Endothelial cell (in vitro differentiated cells): Measurements from ENCODE around the gene KCNJ18. TPM values are rescaled to one million over a fixed set of nuclear protein-coding genes. Genes with fewer than 3 reads are reported as not detected.
"Not testable (repeated sequence)": the region's sequence is repeated elsewhere in the genome, so short reads cannot be mapped to it uniquely, and the experiment has no call there.

Source experiments
- DNase-seq: peaks from one replicate; pipeline ENCODE4 v3.0.0; 2021; ENCODE audit warnings: low spot score
- H3K27ac Mint-ChIP-seq: one replicate; pipeline ENCODE4 v1.8.0; 2021; ENCODE audit warnings: mixed read lengths, inconsistent platforms; ENCODE audit not compliant: unreplicated experiment
- H3K27me3 Mint-ChIP-seq: one replicate; pipeline ENCODE4 v1.8.0; 2021; ENCODE audit warnings: mild to moderate bottlenecking, moderate library complexity, mixed read lengths, inconsistent platforms; ENCODE audit not compliant: unreplicated experiment
- H3K36me3 Mint-ChIP-seq: one replicate; pipeline ENCODE4 v1.8.0; 2021; ENCODE audit warnings: mild to moderate bottlenecking, low read depth, mixed read lengths, inconsistent platforms; ENCODE audit not compliant: unreplicated experiment
- H3K4me1 Mint-ChIP-seq: one replicate; pipeline ENCODE4 v1.8.0; 2021; ENCODE audit warnings: mild to moderate bottlenecking, mixed read lengths, inconsistent platforms; ENCODE audit not compliant: unreplicated experiment
- H3K4me3 Mint-ChIP-seq: one replicate; pipeline ENCODE4 v1.8.0; 2021; ENCODE audit warnings: mild to moderate bottlenecking, mixed read lengths, inconsistent platforms; ENCODE audit not compliant: unreplicated experiment
- H3K9me3 Mint-ChIP-seq: one replicate; pipeline ENCODE4 v1.8.0; 2021; ENCODE audit warnings: mixed read lengths, inconsistent platforms; ENCODE audit not compliant: unreplicated experiment
- CTCF ChIP-seq: fragments of 200-600 bp; sonication (generic); IDR thresholded peaks from one replicate; pipeline ENCODE4 v1.5.0; 2021; ENCODE audit warnings: antibody characterized with exemption; ENCODE audit not compliant: unreplicated experiment
- total RNA-seq: library from RNA; stranded (reverse); fragmentation: NEBNext Ultra II Directional; extraction: Animal tissue kit (Norgen Biotek cat#: 25700); gene quantifications from one replicate; pipeline ENCODE4 v1.2.1, GENCODE V29; 2021; ENCODE audit not compliant: unreplicated experiment

The KCNJ18 gene
- total RNA-seq, 1 donor from 2014 or later = not detected

DNA sequence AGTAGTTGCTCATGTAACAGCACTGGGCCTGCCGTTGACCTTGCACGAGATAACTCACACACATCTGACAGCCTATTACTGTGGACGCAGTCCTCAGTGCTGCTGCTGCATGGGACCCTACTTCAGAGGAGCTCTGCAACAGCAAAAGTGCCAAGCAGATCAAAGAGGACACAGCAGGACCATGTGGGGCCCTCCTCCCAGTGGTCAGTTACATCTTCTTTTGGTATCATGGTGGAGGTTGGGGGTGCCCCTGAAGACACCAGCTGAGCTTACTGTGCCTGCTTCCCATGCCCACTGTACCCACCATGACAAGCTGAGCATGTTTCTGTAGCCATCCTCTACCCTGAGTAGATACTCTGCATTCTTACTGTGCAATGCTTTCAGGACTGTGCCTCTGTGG lies 41.6 kb downstream of the KCNJ18 start:
- not testable (repeated sequence) for H3K4me3 Mint-ChIP-seq, H3K4me1 Mint-ChIP-seq, H3K36me3 Mint-ChIP-seq, DNase-seq, H3K27me3 Mint-ChIP-seq, H3K27ac Mint-ChIP-seq
- peaks cover 32% of the 10 kb centered on the region for H3K9me3 Mint-ChIP-seq

DNA sequence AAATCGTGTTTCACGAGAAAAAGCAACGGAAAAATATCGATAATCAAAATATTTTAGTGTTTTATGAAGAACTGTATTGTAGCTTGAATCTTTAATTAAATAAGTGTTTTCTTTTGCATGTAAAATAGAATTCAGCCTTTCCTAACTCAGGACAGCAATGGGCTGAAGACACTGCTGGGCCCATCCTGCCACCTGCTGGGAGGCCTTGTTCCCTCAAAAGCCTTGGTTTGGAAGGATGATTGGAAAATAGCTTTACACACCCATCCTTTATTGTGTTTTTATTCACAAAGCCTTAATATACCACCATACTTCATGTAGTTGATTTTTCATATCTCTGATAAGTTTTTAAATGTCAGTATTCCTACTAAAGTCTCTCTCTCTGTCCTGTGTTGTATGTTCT lies 43.5 kb downstream of the KCNJ18 start:
- H3K4me3 Mint-ChIP-seq, H3K27me3 Mint-ChIP-seq, H3K27ac Mint-ChIP-seq, H3K36me3 Mint-ChIP-seq, DNase-seq, H3K4me1 Mint-ChIP-seq: not testable (repeated sequence)
- peaks cover 33% of the 10 kb centered on the region for H3K9me3 Mint-ChIP-seq

GRCh38 chr17:21737015-21737580 lies 44.8 kb downstream of the KCNJ18 start:
- DNase-seq, H3K4me1 Mint-ChIP-seq, H3K36me3 Mint-ChIP-seq, H3K27me3 Mint-ChIP-seq, H3K4me3 Mint-ChIP-seq, H3K27ac Mint-ChIP-seq: not testable (repeated sequence)
- peaks cover 21% of the 10 kb centered on the region for H3K9me3 Mint-ChIP-seq

GRCh38 chr17:21738241-21738640 lies 45.9 kb downstream of the KCNJ18 start:
- H3K4me1 Mint-ChIP-seq, H3K36me3 Mint-ChIP-seq, H3K27ac Mint-ChIP-seq, H3K27me3 Mint-ChIP-seq, H3K4me3 Mint-ChIP-seq, DNase-seq: not testable (repeated sequence)
- H3K9me3 Mint-ChIP-seq = peaks cover 13% of the 10 kb centered on the region

DNA sequence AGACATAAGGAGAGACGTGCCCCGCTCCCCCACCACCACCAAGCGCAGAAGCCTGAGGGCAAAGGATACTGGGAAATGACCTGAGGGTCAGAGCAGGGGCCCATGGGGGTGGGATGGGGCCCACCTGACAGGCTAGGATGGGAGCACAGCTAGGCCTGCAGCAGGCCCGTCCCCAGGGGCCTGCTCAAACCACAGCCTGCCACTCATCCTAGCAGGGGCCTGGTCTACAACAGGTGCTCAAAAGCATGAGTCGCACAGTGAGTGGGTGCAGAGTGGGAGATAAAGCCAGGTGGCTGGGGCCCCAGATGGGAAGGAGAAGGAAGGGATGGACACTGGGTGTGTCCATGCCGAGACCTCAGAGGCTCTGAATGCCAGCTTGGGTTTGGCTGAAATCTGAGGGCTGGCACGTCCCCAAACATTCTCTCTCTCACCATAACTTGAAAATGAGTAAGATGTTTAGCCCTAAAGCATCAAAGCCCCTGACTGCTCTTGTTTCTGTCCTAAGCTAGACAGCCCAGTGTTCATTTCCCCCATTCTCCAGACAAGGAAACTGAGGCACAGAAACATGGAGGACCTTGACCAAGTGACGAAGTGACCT lies 46.7 kb downstream of the KCNJ18 start:
- not testable (repeated sequence) for H3K9me3 Mint-ChIP-seq, H3K4me3 Mint-ChIP-seq, H3K36me3 Mint-ChIP-seq

DNA sequence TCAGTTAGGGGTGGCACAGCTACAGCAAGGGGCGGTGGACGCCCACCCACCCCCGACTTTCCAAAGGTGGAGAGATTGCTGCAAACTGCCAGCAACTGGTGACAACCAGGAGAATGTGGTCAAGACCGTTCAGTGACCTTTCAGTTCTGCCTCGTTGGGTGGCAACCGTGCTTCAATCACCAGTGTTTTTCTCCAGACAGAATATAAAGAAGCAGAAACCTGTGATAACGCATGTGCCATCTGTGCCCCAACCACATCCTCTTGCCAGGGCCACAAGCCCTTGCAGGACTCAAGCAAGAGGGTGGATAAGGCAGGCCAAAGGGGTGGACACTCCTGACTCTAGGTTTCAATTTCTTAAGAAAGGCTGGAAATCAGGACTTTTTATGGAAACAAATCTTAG lies 47.2 kb downstream of the KCNJ18 start:
- not testable (repeated sequence) for H3K9me3 Mint-ChIP-seq, H3K4me3 Mint-ChIP-seq, H3K27me3 Mint-ChIP-seq, H3K4me1 Mint-ChIP-seq, DNase-seq, H3K36me3 Mint-ChIP-seq
- peak overlapping the region; percentile 70 for H3K27ac Mint-ChIP-seq

More for the DNA sequence above, 46.7 kb downstream of the KCNJ18 start:
- not testable (repeated sequence) for DNase-seq, H3K27me3 Mint-ChIP-seq, H3K4me1 Mint-ChIP-seq
- H3K27ac Mint-ChIP-seq = peak overlapping the region; percentile 70

- not testable (repeated sequence) for H3K27ac Mint-ChIP-seq, H3K9me3 Mint-ChIP-seq, H3K36me3 Mint-ChIP-seq, H3K4me3 Mint-ChIP-seq, DNase-seq, H3K4me1 Mint-ChIP-seq
- peaks cover 12% of the 10 kb centered on the region for H3K27me3 Mint-ChIP-seq
These were observed 48.5 kb downstream of the KCNJ18 start for GRCh38 chr17:21740836-21741235.

DNA sequence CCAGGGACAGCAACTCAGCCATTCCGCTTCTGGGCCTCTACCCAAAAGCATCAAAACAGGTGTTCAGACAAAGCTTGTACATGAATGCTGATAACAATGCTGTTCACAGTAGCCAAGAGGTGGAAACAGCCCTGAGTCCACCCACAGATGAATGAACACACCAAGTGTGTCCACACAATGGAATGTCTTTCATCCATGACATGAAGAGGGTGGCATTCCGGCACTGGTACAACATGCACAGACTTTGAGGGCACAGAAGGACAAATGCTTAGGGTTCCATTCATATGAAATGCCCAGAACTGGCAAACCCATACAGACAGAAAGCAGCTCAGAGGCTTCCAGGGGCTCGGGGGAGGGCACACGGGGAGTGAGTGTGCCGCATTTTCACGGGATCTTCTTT lies 49.2 kb downstream of the KCNJ18 start:
- peaks cover 13% of the 10 kb centered on the region for H3K27me3 Mint-ChIP-seq
- H3K36me3 Mint-ChIP-seq, H3K4me1 Mint-ChIP-seq, DNase-seq, H3K27ac Mint-ChIP-seq, H3K9me3 Mint-ChIP-seq, H3K4me3 Mint-ChIP-seq: not testable (repeated sequence)

- H3K27me3 Mint-ChIP-seq = peaks cover 21% of the 10 kb centered on the region
- peaks cover 7% of the 10 kb centered on the region for H3K36me3 Mint-ChIP-seq
- no peak overlapping the region for H3K27ac Mint-ChIP-seq
- no peak for DNase-seq
- no peak for TF ChIP-seq CTCF
- H3K9me3 Mint-ChIP-seq = peaks cover 13% of the 10 kb centered on the region
- no peaks in the 10 kb centered on the region for H3K4me1 Mint-ChIP-seq
- no peak overlapping the region for H3K4me3 Mint-ChIP-seq
These were observed 50.0 kb downstream of the KCNJ18 start for GRCh38 chr17:21742326-21742725.

GRCh38 chr17:21744151-21744550 lies 51.8 kb downstream of the KCNJ18 start:
- Mint-ChIP-seq H3K27me3 (peaks cover 25% of the 10 kb centered on the region), H3K36me3 (peaks cover 12% of the 10 kb centered on the region), H3K9me3 (peaks cover 14% of the 10 kb centered on the region)
- DNase-seq, H3K4me1 Mint-ChIP-seq, H3K27ac Mint-ChIP-seq, H3K4me3 Mint-ChIP-seq: not testable (repeated sequence)

DNA sequence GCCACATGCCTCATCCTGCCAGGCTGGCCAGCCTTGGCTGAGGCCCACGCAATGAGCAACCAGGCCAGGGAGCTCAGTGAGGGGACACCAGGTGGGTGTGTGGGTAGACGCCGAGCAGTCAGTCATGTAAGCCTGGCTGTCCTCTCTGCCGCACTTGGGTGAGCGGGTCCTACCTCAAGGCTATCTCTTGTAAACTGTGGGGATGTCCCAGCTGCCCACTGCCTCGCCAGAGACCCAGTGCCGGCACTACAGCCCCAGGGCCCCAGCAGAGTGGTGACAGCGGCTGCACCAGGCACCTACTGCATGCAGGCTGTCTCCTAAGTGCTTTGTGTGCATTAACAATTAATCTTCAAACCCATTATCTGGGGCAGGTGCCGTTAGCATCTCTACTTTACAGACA lies 52.3 kb downstream of the KCNJ18 start:
- not testable (repeated sequence) for H3K27ac Mint-ChIP-seq, H3K4me3 Mint-ChIP-seq, H3K4me1 Mint-ChIP-seq, DNase-seq, H3K36me3 Mint-ChIP-seq
- Mint-ChIP-seq H3K9me3 (peaks cover 16% of the 10 kb centered on the region), H3K27me3 (peaks cover 25% of the 10 kb centered on the region)
